GM12878 (cell line): ENCODE measurements around the gene CDC42BPA. TPM values are rescaled to one million over a fixed set of nuclear protein-coding genes. Genes with fewer than 3 reads are reported as not detected.

ENCODE experiments used
- ATAC-seq: fragments of 200-7000 bp; cut with Tn5 transposase; 3 replicates; pipeline ENCODE4 v1.9.1; 2020; ENCODE audit warnings: mild to moderate bottlenecking, moderate library complexity
- BruUV-seq: library from RNA; stranded (reverse); fragments of 400-500 nt; replicated peaks from 2 replicates; lab custom pipeline; 2021; lab: Mats Ljungman, UMichigan
- CTCF ChIA-PET: fragments of 300-600 bp; sonication (Branson Sonifier 250); formaldehyde crosslinking; extraction: SDS; loops from one replicate; lab custom pipeline; 2021; ENCODE audit warnings: inconsistent platforms; lab: Yijun Ruan, JAX
- POLR2A ChIA-PET: fragments of 350-600 bp; formaldehyde crosslinking; extraction: SDS; loops from one replicate; lab custom pipeline; 2021; ENCODE audit warnings: inconsistent platforms; lab: Charles Lee
- RAD21 ChIA-PET: fragments of 300-600 bp; sonication (Branson Sonifier 250); formaldehyde crosslinking; loops from one replicate; lab custom pipeline; 2023; ENCODE audit warnings: antibody characterized with exemption; ENCODE audit not compliant: unreplicated experiment; lab: Charles Lee
- SMC1A ChIA-PET: fragments of 300-600 bp; sonication (Branson Sonifier 250); formaldehyde crosslinking; loops from one replicate; lab custom pipeline; 2023; ENCODE audit not compliant: unreplicated experiment, uncharacterized antibody; lab: Charles Lee
- DNase-seq: peaks from one replicate; pipeline ENCODE4 v3.0.0-alpha.2; 2011; ENCODE audit warnings: low read depth, low spot score
- FAIRE-seq: peaks from 3 replicates; lab custom pipeline; 2011; peaks lifted over from hg19 to GRCh38; lab: Jason Lieb, UNC
- H2AFZ ChIP-seq: 2 replicates; pipeline ENCODE4 v1.6.0; 2011; ENCODE audit warnings: low read depth, low read length, control low read depth; ENCODE audit not compliant: control insufficient read depth
- H3K27ac ChIP-seq: 2 replicates; pipeline ENCODE4 v1.5.1; 2011; ENCODE audit warnings: control low read depth; ENCODE audit not compliant: control insufficient read depth, insufficient read depth
- H3K27me3 ChIP-seq, 2 experiments: replicated peaks in 1 of 2; 2 replicates each; pipeline versions ENCODE4 v1.6.0 to v1.6.1; 2011; ENCODE audit warnings: low read length in 1 of 2; ENCODE audit not compliant: control insufficient read depth in 2 of 2, insufficient read depth in 2 of 2
- H3K36me3 ChIP-seq, 2 experiments: 2 replicates each; pipeline ENCODE4 v1.5.1; 2011; ENCODE audit warnings: low read length in 1 of 2; ENCODE audit not compliant: control insufficient read depth in 2 of 2, insufficient read depth in 2 of 2
- H3K4me1 ChIP-seq: 2 replicates; pipeline ENCODE4 v1.6.1; 2011; ENCODE audit warnings: mild to moderate bottlenecking, low read length, moderate library complexity, mixed read lengths; ENCODE audit not compliant: control insufficient read depth, insufficient read depth
- H3K4me2 ChIP-seq: 2 replicates; pipeline ENCODE4 v1.6.0; 2011; ENCODE audit warnings: control low read depth; ENCODE audit not compliant: control insufficient read depth, insufficient read depth
- H3K4me3 ChIP-seq: fragments of 200-600 bp; sonication (generic); 2 replicates; pipeline ENCODE4 v1.5.1; 2016
- H3K79me2 ChIP-seq: 2 replicates; pipeline ENCODE4 v1.6.0; 2011; ENCODE audit warnings: low read length; ENCODE audit not compliant: control insufficient read depth, insufficient read depth
- H3K9ac ChIP-seq: 2 replicates; pipeline ENCODE4 v1.8.0; 2011; ENCODE audit warnings: low read length, control low read depth, mixed read lengths; ENCODE audit not compliant: control insufficient read depth, insufficient read depth
- H3K9me3 ChIP-seq: replicated peaks from 3 replicates; pipeline ENCODE4 v1.5.1; 2011; ENCODE audit warnings: mild to moderate bottlenecking, low read length; ENCODE audit not compliant: control insufficient read depth, insufficient read depth
- H4K20me1 ChIP-seq: 2 replicates; pipeline ENCODE4 v1.6.0; 2011; ENCODE audit not compliant: control insufficient read depth, insufficient read depth
- ASH2L ChIP-seq: fragments of 300-600, 200-600 bp; sonication (generic); IDR thresholded peaks from 2 replicates; pipeline ENCODE4 v1.6.1; 2017; ENCODE audit warnings: low read depth, mild to moderate bottlenecking, borderline replicate concordance
- BACH1 ChIP-seq: fragments of 450-650 bp; IDR thresholded peaks from 2 replicates; pipeline ENCODE4 v1.6.1; 2017; ENCODE audit warnings: mild to moderate bottlenecking, borderline replicate concordance
- HSF1 ChIP-seq: fragments of 150-350 bp; IDR thresholded peaks from 2 replicates; pipeline ENCODE4 v1.6.1; 2014; ENCODE audit warnings: mild to moderate bottlenecking, low read depth, low read length
- IRF4 ChIP-seq: IDR thresholded peaks from 2 replicates; pipeline ENCODE4 v1.6.1; 2011; ENCODE audit warnings: low read depth, low read length
- MYC ChIP-seq: IDR thresholded peaks from 2 replicates; pipeline ENCODE4 v1.6.1; 2011; ENCODE audit warnings: mild to moderate bottlenecking, low read length, moderate library complexity, inconsistent platforms; ENCODE audit not compliant: insufficient read depth, insufficient replicate concordance, insufficient read length, severe bottlenecking
- REST ChIP-seq: IDR thresholded peaks from 2 replicates; pipeline ENCODE4 v1.6.1; 2012; ENCODE audit warnings: mild to moderate bottlenecking, low read depth, low read length
- SP1 ChIP-seq: IDR thresholded peaks from one replicate; pipeline ENCODE4 v1.6.1; 2011; ENCODE audit warnings: low read depth, low read length
- SREBF2 ChIP-seq: IDR thresholded peaks from 2 replicates; pipeline ENCODE4 v1.6.1; 2012; ENCODE audit warnings: mild to moderate bottlenecking, low read length
- SUPT20H ChIP-seq: IDR thresholded peaks from 2 replicates; pipeline ENCODE4 v1.6.1; 2011; ENCODE audit warnings: low read depth, mild to moderate bottlenecking, low read length, moderate library complexity, borderline replicate concordance; ENCODE audit not compliant: control insufficient read depth
- TCF12 ChIP-seq: IDR thresholded peaks from 2 replicates; pipeline ENCODE4 v1.6.1; 2011; ENCODE audit warnings: low read depth, mild to moderate bottlenecking, low read length
- USF1 ChIP-seq: IDR thresholded peaks from 2 replicates; pipeline ENCODE4 v1.6.1; 2011; ENCODE audit warnings: borderline replicate concordance, low read depth, mild to moderate bottlenecking, moderate library complexity, mixed read lengths, low read length; ENCODE audit not compliant: insufficient read depth; ENCODE audit errors: extremely low read length
- ZBED1 ChIP-seq: IDR thresholded peaks from 2 replicates; pipeline ENCODE4 v1.6.1; 2016; ENCODE audit warnings: borderline replicate concordance
- ZNF687 ChIP-seq: fragments of 450-650 bp; IDR thresholded peaks from 2 replicates; pipeline ENCODE4 v1.6.1; 2017; ENCODE audit warnings: mild to moderate bottlenecking, moderate library complexity
- WGBS: methylation state at CpG from one replicate; pipeline ENCODE4 v1.1.6; 2016; ENCODE audit warnings: low lambda C conversion rate; ENCODE audit not compliant: insufficient replicate concordance, insufficient coverage; ENCODE audit errors: missing lambda C conversion rate; 5-methylcytosine and 5-hydroxymethylcytosine counted together
- in situ Hi-C: fragments of 300-500 bp; cut with MboI; formaldehyde crosslinking; loops from 9 replicates; pipeline ENCODE4 v1.14.3; 2018; ENCODE audit warnings: mixed read lengths
- intact Hi-C: fragments of 100-400 bp; cut with micrococcal nuclease; formaldehyde crosslinking; loops from one replicate; pipeline ENCODE4 v1.14.2; 2022; ENCODE audit not compliant: unreplicated experiment
- polyA plus RNA-seq, 11 experiments: library from polyadenylated mRNA; depleted of rRNA in 4 of 11; unstranded in 6 of 11; stranded (reverse) in 5 of 11; fragments of >200 nt; fragmentation: Nextera tagmentation in 4 of 11; fragmentation: Illumina TruSeq in 1 of 11; extraction: Ambion mirVana in 4 of 11; extraction: Trizol in 1 of 11; gene quantifications; 1 replicate in 1 of 11; 2 replicates in 10 of 11; pipeline versions ENCODE4 v1.2.1 to v1.2.3, GENCODE V29; 2011 to 2016; ENCODE audit warnings: inconsistent platforms in 2 of 11, missing spikeins in 2 of 11, low read depth in 1 of 11
- total RNA-seq, 4 experiments: library from RNA; depleted of rRNA in 3 of 4; stranded (reverse); fragments of >200 nt in 3 of 4; fragmentation: Illumina TruSeq in 1 of 4; extraction: Trizol in 1 of 4; gene quantifications; 2 replicates each; pipeline versions ENCODE4 v1.2.1 to v1.2.3, GENCODE V29; 2013 to 2021

CDC42BPA gene
- total and polyA plus RNA-seq, 10 of the 15 experiments (the other 5 are each of a cell fraction or from before 2014, with no cell fraction given): 0.02 to 0.52 (median 0.10) TPM

DNA sequence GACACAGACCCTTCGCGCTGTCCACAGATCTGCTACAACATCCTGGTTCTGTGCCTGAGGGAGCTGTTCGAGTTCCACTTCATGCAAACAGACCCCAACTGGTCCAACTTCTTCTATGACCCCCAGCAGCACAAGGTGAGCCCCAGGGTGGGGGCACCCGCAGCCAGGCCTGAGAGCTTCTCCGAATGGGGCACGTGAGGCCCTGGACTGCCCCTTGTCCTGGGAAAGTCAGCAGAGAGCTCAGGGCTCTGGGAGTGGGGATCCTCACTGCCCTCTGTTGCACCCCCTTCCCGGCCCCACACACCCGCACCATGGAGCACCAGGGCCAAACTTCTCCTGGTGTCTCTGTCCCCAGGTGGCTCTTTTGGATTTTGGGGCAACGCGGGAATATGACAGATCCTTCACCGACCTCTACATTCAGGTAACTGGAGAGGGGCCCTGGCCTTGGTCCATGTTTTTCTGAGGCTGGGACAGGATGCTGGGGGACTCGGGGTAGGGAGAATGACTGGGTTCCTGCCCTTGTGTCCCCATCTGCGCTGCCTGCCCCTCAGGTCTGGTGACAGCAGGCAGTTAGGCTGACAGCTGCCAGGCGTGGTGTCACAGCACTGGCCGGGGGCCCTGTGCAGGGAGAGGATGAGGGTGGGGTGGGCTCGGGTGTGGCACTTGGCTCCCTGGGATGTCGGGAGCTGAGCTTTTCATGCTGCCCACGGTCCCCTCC, 333.6 kb downstream of the CDC42BPA start:
- intact Hi-C loops: no loop called here
- ChIA-PET POLR2A (interaction anchor here (0.5 kb wide), 1 partner anchor 45 kb away, joined by 4 read pairs; no protein-coding TSS in a partner anchor), CTCF (no interaction called here), RAD21 (no interaction called here), SMC1A (no interaction called here)
- BruUV-seq: no TSS peak
- H2AFZ ChIP-seq: no peak overlapping the region
- ATAC-seq: no peak
- no peak for DNase-seq
- no peaks in the 10 kb centered on the region for H3K79me2 ChIP-seq
- H3K4me1 ChIP-seq: peaks cover 4% of the 10 kb centered on the region; the same call in 1 of the 2 replicates
- H3K4me3 ChIP-seq: no peak overlapping the region
- H3K27ac ChIP-seq: no peak overlapping the region
- H3K27me3 ChIP-seq: no peaks in the 10 kb centered on the region
- H4K20me1 ChIP-seq: no peaks in the 10 kb centered on the region
- peaks cover 2 to 3% of the 10 kb centered on the region in 2 experiments; a peak in 3 of 4 replicates for H3K36me3 ChIP-seq
- in situ Hi-C loops: no loop called here
- H3K4me2 ChIP-seq: no peak overlapping the region
- 88% methylated on average over 17 of the region's 18 CpGs for WGBS
- H3K9me3 ChIP-seq: no peaks in the 10 kb centered on the region
- H3K9ac ChIP-seq: no peak overlapping the region
- no peak for FAIRE-seq
- no peak for TF ChIP-seq ZNF687
- TF ChIP-seq IRF4: no peak
- no peak for TF ChIP-seq MYC
- TF ChIP-seq ZBED1: no peak
- TF ChIP-seq ASH2L: no peak
- TF ChIP-seq TCF12: no peak
- no peak for TF ChIP-seq SREBF2
- no peak for TF ChIP-seq SUPT20H
- no peak for TF ChIP-seq REST
- TF ChIP-seq USF1: no peak
- TF ChIP-seq HSF1: no peak
- no peak for TF ChIP-seq BACH1
- TF ChIP-seq SP1: no peak
